NB4 (cell line): ENCODE data around the gene PDZD2.

ENCODE experiments used
- CTCF ChIP-seq: IDR thresholded peaks from one replicate; pipeline ENCODE4 v1.5.1; 2012; ENCODE audit warnings: low read depth, low read length
- MYC ChIP-seq: IDR thresholded peaks from 2 replicates; pipeline ENCODE4 v1.6.1; 2011; ENCODE audit warnings: low read depth, low read length
- POLR2A ChIP-seq: IDR thresholded peaks from 2 replicates; pipeline ENCODE4 v1.6.1; 2011; ENCODE audit warnings: mild to moderate bottlenecking; ENCODE audit not compliant: insufficient read length; ENCODE audit errors: extremely low read depth
- TF ChIP-seq, protein P1 (sequence below): IDR thresholded peaks from 2 replicates; pipeline ENCODE4 v1.6.1; 2011; ENCODE audit warnings: low read depth, low read length

DNA sequence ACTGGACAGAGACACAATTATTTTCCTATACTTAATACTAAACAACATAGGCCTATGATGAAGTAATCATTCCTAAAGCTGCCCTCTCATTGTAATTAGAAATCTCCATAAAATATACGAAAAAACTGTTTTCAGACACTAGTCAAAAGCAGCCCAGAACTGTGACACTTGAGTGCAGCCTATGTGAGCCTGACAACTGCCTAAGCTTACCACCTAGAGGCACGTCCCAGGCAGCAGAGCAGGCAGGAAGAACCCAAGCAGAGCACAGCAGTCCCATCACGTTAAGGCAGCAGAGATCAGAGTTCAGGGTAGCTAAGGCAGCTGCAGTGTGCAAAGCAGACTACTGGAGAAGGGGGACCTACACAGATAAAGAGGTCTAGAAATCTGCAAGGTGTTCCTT lies 488.8 kb downstream of the PDZD2 start:
- no peak for TF ChIP-seq CTCF
- TF ChIP-seq POLR2A = no peak
- TF ChIP-seq, protein P1, sequence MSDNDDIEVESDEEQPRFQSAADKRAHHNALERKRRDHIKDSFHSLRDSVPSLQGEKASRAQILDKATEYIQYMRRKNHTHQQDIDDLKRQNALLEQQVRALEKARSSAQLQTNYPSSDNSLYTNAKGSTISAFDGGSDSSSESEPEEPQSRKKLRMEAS = no peak
- TF ChIP-seq MYC = no peak
